Measurements from ENCODE around the gene ACAP3.

The ACAP3 gene

GRCh38 chr1:1298861-1299685 lies 8.7 kb downstream of the ACAP3 start:
- no peak for DNase-seq

GRCh38 chr1:1297802-1298424 lies 9.8 kb downstream of the ACAP3 start:
- no peak for DNase-seq

- no peak for DNase-seq
Measured at GRCh38 chr1:1296070-1297061, 11.4 kb downstream of the ACAP3 start.

- DNase-seq = no peak
Measured at GRCh38 chr1:1295154-1295923, 12.4 kb downstream of the ACAP3 start.

GRCh38 chr1:1294250-1294890 lies 13.4 kb downstream of the ACAP3 start:
- DNase-seq = no peak

GRCh38 chr1:1293263-1294249 lies 14.2 kb downstream of the ACAP3 start:
- peak in 1 of 3 donors; percentile 21 for DNase-seq

- no peak for DNase-seq
Measured at GRCh38 chr1:1292851-1293250, 14.9 kb downstream of the ACAP3 start.

GRCh38 chr1:1292442-1292779 lies 15.3 kb downstream of the ACAP3 start:
- DNase-seq = no peak

GRCh38 chr1:1291548-1292441 lies 15.9 kb downstream of the ACAP3 start:
- DNase-seq = peak; percentile 38 to 58 (median 44)

- no peak for DNase-seq
Measured at GRCh38 chr1:1291023-1291528, 16.7 kb downstream of the ACAP3 start.

GRCh38 chr1:1290238-1290731 lies 17.4 kb downstream of the ACAP3 start:
- peak; percentile 51 to 77 (median 76) for DNase-seq

GRCh38 chr1:1287288-1288110 lies 20.2 kb downstream of the ACAP3 start:
- DNase-seq = no peak

GRCh38 chr1:1286313-1287261 lies 21.1 kb downstream of the ACAP3 start:
- DNase-seq = no peak

GRCh38 chr1:1285611-1286311 lies 22.0 kb downstream of the ACAP3 start:
- no peak for DNase-seq

GRCh38 chr1:1285102-1285571 lies 22.6 kb downstream of the ACAP3 start:
- no peak for DNase-seq

Data from suppressor macrophage treated with lipopolysaccharide for 1 hour (primary cell).